ENCODE measurements around the gene MMP17. TPM values are rescaled to one million over a fixed set of nuclear protein-coding genes. Genes with fewer than 3 reads are reported as not detected.
A peak's percentile ranks its signal among the peaks of the same experiment; 100 is the strongest.

MMP17 gene
- total RNA-seq, 1 experiment from 2014 or later, result 12.6 TPM

DNA sequence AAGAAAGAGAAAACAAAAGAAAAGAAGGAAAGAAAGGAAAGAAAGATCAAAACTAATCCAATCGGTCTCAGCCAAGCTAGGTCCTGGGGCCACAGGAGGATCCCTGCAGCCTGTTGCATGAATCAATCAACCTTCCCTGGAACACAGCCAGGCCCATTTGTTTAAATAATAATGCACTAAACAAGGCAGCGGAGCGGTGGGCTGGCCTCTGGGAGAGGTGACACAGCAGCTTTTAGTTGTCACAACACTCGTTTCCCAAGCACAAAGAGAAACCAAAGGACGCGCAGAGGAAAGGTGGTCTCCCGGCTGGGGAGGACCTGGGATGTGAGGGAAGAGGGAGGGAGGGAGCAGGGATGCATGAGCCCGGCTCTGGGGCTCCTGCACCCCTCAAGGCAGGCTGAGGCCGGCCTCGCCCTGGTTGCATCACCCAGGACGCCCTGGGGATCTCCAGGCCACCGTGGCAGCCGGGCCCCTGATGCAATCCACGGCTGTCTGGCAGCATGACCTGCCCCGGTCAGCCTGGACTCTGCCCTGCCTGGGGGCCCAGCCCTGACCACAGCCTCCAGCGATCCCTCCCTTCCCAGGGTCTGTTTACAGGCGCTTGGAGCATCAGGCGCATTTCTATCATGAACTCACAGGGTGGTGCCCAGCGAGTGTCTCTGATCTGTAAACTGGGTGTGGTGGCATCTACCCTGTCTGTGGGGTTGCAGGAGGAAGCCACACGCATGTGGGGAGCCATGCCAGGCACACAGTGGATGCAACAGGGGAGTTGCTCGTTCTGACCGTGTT is 32.5 kb downstream of the MMP17 start:
- Histone ChIP-seq H3K36me3 (ENCODE audit: insufficient read depth, low read length, poor library complexity, severe bottlenecking) (no peaks in the 10 kb centered on the region), H3K9me3 (ENCODE audit: low read depth, low read length, poor library complexity, severe bottlenecking) (no peaks in the 10 kb centered on the region), H3K4me3 (ENCODE audit: low read depth, low read length, poor library complexity, severe bottlenecking) (no peak overlapping the region), H3K4me1 (ENCODE audit: insufficient read depth, low read length, poor library complexity, severe bottlenecking) (peaks cover 26% of the 10 kb centered on the region), H3K27ac (ENCODE audit: low read depth, low read length, poor library complexity, severe bottlenecking) (peak overlapping the region; percentile 17), H3K27me3 (replicated peaks; ENCODE audit: insufficient read depth, low read depth, low read length, poor library complexity) (no peaks in the 10 kb centered on the region)
- POLR2A ChIA-PET (ENCODE audit: low non-redundant PET), result no interaction called here
- no peak for TF ChIP-seq EZH2 (IDR thresholded peaks at IDR 0.05; ENCODE audit: borderline replicate concordance, low read depth, low read length, poor library complexity, severe bottlenecking)
- TF ChIP-seq, protein P1, sequence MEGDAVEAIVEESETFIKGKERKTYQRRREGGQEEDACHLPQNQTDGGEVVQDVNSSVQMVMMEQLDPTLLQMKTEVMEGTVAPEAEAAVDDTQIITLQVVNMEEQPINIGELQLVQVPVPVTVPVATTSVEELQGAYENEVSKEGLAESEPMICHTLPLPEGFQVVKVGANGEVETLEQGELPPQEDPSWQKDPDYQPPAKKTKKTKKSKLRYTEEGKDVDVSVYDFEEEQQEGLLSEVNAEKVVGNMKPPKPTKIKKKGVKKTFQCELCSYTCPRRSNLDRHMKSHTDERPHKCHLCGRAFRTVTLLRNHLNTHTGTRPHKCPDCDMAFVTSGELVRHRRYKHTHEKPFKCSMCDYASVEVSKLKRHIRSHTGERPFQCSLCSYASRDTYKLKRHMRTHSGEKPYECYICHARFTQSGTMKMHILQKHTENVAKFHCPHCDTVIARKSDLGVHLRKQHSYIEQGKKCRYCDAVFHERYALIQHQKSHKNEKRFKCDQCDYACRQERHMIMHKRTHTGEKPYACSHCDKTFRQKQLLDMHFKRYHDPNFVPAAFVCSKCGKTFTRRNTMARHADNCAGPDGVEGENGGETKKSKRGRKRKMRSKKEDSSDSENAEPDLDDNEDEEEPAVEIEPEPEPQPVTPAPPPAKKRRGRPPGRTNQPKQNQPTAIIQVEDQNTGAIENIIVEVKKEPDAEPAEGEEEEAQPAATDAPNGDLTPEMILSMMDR (conservative IDR thresholded peaks at IDR 0.05; ENCODE audit: low read depth, low read length), result no peak
- DNase-seq (ENCODE audit: low spot score), result peak; percentile 70
- intact Hi-C loops (cut with micrococcal nuclease; ENCODE audit: unreplicated experiment), result no loop called here
- CTCF ChIA-PET, result no interaction called here
- no TSS peak for BruUV-seq (replicated peaks)

DNA sequence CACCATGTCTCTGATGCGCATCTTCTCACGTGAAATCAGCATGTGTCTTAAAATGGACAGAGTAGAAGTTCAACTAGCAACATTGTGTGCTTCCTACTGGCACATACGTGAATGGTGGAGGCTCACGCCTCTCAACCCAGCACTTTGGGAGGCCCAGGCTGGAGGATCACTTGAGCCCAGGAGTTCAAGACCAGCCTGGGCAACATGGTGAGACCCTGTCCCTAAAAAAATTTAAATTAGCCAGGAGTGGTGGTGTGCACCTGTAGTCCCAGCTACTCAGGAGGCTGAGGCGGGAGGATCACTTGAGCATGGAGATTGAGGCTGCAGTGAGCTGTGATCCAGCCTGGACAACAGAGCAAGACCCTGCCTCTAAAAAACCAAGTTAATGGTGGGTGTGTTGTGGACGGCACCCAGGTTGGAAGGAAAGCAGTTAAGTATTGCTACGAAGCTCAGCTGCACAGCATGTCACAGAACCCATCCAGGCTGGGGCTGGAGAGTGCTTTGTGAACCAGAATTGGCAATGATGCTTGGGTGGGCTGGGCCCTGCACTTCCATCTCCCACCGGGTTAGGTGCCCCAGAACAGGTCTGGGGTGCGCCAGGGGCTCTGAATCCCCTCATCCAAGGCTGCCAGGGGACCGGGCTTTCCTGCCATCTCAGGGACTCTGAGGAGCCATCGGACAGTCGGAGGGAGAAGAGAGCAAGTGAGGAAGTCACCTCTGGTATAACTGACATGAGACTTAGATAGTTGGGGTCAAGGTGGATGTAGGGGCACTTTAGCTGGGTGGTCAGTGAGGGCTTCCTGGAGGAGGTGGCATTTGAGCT is 33.3 kb downstream of the MMP17 start:
- Histone ChIP-seq H3K27me3 (replicated peaks; ENCODE audit: insufficient read depth, low read depth, low read length, poor library complexity) (no peaks in the 10 kb centered on the region), H3K36me3 (ENCODE audit: insufficient read depth, low read length, poor library complexity, severe bottlenecking) (no peaks in the 10 kb centered on the region), H3K4me1 (ENCODE audit: insufficient read depth, low read length, poor library complexity, severe bottlenecking) (peaks cover 26% of the 10 kb centered on the region), H3K9me3 (ENCODE audit: low read depth, low read length, poor library complexity, severe bottlenecking) (no peaks in the 10 kb centered on the region), H3K4me3 (ENCODE audit: low read depth, low read length, poor library complexity, severe bottlenecking) (no peak overlapping the region), H3K27ac (ENCODE audit: low read depth, low read length, poor library complexity, severe bottlenecking) (peak overlapping the region; percentile 17)
- ChIA-PET POLR2A (ENCODE audit: low non-redundant PET) (no interaction called here), CTCF (no interaction called here)
- TF ChIP-seq, protein P1 (conservative IDR thresholded peaks at IDR 0.05; ENCODE audit: low read depth, low read length), result no peak
- no peak for TF ChIP-seq EZH2 (IDR thresholded peaks at IDR 0.05; ENCODE audit: borderline replicate concordance, low read depth, low read length, poor library complexity, severe bottlenecking)
- DNase-seq (ENCODE audit: low spot score), result no peak
- BruUV-seq (replicated peaks), result no TSS peak
- intact Hi-C loops (cut with micrococcal nuclease; ENCODE audit: unreplicated experiment), result no loop called here

DNA sequence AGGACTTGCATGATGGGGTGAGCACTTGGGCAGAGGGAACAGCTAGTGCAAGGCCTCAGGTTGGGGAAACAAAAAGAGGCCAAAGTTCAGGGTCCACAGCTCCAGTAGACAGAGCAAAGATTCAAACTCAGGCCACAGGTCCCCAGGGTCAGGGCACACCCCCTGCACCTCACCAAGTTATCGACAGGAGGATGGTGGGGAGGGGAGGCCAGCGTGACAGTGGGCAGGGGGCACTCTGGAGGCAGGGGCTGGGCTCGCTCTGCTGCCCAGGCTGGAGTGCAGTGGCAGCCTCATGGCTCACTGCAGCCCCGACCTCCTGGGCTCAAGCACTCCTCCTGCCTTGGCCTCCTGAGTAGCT is 33.9 kb downstream of the MMP17 start:
- H3K9me3 ChIP-seq (ENCODE audit: low read depth, low read length, poor library complexity, severe bottlenecking), result no peaks in the 10 kb centered on the region
- H3K27ac ChIP-seq (ENCODE audit: low read depth, low read length, poor library complexity, severe bottlenecking), result no peak overlapping the region
- no peaks in the 10 kb centered on the region for H3K27me3 ChIP-seq (replicated peaks; ENCODE audit: insufficient read depth, low read depth, low read length, poor library complexity)
- intact Hi-C loops (cut with micrococcal nuclease; ENCODE audit: unreplicated experiment), result no loop called here
- H3K4me1 ChIP-seq (ENCODE audit: insufficient read depth, low read length, poor library complexity, severe bottlenecking), result peaks cover 26% of the 10 kb centered on the region
- ChIA-PET POLR2A (ENCODE audit: low non-redundant PET) (no interaction called here), CTCF (no interaction called here)
- BruUV-seq (replicated peaks), result no TSS peak
- H3K36me3 ChIP-seq (ENCODE audit: insufficient read depth, low read length, poor library complexity, severe bottlenecking), result no peaks in the 10 kb centered on the region
- H3K4me3 ChIP-seq (ENCODE audit: low read depth, low read length, poor library complexity, severe bottlenecking), result no peak overlapping the region
- DNase-seq (ENCODE audit: low spot score), result no peak
- TF ChIP-seq, protein P1 (conservative IDR thresholded peaks at IDR 0.05; ENCODE audit: low read depth, low read length), result no peak
- no peak for TF ChIP-seq EZH2 (IDR thresholded peaks at IDR 0.05; ENCODE audit: borderline replicate concordance, low read depth, low read length, poor library complexity, severe bottlenecking)
